HG03575 (cell line): Measurements from ENCODE around the gene STK24.

Experiments
- ATAC-seq: cut with Tn5 transposase; IDR thresholded peaks from one replicate; pipeline ENCODE4 v1.9.1; 2021; ENCODE audit not compliant: unreplicated experiment, insufficient number of reproducible peaks, low FRiP score; ENCODE audit errors: extremely low read depth

Gene STK24

DNA sequence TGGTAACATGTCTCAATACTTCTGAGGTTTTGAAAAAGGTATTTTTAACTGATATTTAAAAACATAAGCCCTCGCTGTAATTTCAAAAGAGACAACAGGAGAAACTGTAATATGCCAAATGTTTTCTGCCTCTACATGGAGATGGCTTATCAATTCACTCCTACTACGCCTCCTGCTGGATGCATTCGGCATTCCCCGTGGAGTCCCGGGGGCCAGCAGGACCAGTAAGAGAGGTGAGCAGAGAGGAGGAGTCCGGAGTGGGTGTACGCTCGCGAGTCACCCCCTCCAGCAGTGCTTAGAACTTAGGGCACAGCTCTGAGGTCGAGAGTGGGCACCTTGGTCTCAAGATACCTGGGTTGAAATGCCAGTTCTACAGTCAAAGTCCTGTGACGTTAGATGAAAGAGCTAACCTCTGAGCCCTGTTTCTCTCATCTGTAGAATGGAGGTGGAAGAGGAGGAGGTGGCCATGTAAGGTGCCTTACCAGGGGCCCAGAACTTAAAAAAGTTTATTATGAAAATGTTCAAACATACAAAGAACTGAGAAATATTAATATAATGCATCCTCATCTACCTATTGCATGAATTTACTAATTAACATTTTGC lies 110.2 kb downstream of the STK24 start:
- no peak for ATAC-seq

DNA sequence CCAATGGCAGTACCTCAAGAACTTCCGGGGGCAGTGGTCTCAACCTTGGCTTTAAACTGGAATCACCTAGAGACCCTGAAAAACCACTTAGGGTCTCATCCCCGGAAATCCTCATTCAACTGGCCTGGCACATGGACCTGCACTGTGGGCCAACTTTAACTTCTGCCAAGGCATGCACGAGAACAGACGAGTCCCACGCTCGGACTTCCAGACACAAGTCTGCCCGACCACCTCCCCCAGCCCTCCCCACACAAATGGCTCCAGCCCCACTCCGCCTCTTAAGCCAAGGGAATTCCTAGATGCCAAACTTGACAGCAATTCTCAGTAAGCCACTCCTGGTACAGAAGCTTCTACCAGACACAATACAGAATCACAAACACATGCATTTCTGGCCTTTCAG lies 114.0 kb downstream of the STK24 start:
- no peak for ATAC-seq

DNA sequence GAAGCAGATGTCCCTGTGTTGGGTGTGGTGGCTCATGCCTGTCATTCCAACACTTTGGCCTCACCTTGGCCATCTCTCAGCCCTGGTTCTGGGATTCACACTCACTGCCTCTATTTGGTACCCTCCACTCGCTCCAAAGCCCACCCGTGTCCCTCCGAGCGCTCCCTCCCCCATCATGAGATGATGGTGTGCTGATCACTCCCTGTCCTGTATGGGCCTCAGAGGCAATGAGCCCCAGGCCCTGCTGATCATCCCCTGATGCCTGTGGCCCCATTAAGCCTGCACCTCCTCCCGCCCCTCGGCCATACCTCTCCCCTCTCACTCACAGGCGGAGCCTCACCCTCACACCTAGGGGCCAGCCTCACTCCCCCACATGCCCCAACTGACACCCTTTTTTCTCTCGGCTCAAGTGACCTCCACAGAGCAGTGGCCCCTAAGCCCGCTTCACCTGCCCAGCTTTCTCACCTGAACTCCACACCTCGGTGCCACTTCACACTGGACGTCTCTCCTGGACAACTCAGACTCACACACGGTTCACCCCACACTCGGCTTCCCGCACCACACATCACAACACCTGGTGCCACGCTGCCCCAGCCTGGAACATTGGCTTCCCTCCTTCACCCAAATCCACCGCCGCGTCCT lies 114.5 kb downstream of the STK24 start:
- no peak for ATAC-seq

DNA sequence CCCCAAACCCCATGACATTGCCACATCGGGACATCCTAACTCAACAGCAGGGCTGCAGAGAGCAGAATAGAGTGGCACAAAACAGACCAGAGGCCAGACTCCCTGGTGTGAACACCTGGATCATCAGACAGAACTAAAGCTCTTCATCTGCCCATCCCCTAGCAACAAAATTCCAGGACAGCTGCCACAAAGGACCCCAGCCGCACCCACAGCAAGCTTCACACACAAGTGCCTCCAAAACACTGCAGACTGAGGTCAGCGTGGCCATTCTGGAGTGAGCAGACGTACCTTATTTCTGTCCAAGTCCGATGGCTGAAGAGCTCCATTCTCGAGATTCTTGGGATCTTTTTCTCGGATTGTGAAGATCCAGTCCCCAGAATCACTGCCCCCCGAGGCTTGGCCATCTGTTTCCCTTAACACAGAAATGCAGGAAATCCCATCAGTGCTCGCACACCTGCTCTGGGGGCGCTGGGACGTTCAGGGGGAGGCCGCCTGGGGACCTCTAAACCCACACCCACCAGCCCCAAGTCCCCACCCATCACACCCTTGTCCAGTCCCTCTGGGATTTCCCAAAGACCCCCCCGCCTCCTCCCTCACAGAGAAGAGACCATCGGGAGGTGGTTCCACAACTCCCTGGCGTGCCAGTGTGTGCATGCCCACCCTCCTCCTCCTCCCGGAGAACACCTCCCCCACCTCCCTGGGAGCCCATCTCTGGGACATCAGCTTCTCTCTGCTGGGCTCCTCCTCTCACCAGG lies 115.2 kb downstream of the STK24 start:
- no peak for ATAC-seq

DNA sequence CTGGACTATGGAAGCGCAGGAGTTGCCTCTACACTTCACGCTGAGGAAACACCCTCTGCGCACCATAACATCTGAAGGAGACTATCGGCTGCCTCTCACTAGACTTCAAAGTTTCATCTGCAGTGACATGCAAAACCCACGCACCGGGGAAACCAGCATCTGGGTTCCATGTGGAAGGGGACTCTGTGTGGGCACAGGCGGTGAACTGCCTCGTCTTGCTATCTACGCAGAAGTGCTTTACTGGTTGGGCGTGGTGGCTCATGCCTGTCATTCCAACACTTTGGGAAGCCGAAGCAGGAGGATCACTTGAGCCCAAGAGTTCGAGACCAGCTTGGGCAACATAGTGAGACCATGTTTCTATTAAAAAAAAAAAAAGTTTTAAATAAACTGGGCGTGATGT lies 116.4 kb downstream of the STK24 start:
- no peak for ATAC-seq

DNA sequence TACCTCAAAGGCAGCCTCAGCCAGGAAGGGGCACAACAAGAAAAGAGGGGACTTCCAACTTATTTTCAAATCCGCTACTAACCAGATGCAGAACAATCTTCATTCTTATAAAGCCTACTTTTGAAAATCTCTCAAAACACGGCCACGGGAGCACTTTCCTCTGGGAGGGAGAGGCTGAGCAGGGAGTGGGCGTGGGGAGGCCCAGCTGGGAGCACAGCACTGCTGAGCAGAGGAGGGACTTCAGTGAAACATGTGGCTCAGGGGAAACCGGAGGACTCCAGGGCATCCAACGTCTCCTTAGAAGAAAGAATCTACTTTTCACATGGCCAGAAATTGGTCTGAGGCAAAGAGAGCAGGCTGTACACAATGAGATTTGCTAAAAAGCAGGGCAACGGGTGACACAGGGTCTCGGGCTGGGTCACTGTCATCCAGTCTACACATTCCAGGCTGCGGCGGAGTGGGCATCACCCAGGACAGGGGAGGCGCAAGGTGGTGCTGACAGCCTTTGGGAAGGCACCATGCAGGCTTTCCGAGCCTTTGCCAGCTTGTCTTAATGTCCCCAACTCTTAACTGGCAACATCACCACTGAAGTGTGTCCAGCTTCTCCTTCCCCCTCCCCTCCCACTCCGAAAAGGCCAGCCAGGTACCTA lies 117.1 kb downstream of the STK24 start:
- ATAC-seq: no peak

DNA sequence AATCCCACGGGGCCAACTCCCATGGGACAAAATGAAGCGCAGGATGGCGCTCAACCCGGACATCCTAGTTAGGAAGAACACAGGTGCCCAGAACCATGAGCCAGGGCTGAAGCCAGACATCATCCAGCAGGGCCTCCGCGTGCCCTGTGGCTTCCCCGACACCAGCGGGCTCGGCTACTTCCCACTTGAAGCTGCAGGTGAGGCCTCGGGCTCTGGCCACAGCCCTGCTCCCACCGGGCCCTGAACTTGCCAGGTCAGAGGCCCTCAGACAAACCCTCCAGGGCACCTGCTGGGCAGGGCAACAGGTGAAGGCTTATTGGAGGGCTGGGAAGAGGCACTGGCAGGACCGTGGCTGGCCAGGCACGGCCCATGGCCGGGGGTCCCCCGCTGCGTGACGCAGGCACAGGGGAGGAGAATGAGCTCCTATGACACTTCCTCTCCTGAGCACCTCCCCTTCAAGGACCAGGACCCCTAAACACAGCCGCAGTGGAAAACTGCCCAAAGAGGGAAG lies 117.7 kb downstream of the STK24 start:
- no peak for ATAC-seq

DNA sequence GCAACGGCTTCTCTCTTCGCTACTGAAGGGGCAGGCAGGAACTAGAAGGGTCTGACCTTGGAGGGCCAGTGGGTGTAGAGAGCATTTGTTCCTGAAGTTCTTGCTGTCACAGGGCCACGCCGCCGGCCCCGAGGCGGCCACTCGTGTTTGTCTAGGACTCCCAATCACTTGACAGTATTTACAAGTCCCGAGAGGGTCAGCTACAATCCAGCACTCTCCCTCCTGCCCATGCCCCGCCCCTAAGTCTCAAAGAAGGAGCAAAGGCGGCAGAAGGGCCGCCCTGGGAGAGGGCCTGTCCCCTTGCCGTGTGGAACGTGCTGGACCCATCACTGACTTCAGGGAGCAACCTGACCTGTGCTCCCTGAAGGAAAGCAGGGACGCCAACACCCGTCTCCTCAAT lies 118.5 kb downstream of the STK24 start:
- ATAC-seq: no peak

DNA sequence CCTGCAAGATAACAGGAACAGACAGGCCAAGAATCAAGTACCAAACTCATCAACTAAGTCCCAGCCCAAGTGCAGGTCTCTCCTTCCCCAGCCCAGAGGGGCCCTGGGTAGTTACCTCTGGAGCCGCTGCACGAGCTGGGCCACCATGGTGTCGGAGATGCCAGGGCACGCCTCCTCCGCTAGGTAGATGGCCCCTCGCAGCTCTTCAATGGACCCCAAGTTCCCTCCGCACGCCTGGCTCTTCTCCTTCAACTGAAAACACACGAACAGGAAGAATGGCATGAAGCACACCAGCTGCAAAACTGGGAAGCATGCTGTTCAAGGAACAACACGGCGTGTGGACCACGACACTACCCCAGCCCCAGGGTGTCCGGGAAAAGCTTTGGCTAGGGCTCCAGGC lies 119.9 kb downstream of the STK24 start:
- no peak for ATAC-seq

DNA sequence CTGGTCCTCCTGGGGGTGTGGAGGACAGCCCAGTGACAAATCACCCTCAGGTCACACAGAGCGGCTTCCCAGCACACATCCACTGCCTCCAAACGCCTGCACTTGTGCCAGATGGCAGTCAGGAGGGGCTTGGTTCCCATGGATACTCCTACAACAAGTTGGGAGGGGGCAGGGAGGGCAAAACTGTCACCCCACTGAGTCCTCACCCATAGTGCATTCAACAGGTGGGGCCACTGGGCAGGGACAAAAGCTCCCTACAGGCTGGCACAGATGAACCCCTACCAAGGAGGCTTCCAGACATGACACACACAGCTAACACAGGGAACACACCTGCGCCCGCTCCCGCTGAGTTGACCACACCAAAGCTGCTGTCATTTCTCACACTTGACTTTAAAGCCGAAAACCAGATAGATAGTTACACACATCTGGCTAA lies 120.5 kb downstream of the STK24 start:
- ATAC-seq: no peak

DNA sequence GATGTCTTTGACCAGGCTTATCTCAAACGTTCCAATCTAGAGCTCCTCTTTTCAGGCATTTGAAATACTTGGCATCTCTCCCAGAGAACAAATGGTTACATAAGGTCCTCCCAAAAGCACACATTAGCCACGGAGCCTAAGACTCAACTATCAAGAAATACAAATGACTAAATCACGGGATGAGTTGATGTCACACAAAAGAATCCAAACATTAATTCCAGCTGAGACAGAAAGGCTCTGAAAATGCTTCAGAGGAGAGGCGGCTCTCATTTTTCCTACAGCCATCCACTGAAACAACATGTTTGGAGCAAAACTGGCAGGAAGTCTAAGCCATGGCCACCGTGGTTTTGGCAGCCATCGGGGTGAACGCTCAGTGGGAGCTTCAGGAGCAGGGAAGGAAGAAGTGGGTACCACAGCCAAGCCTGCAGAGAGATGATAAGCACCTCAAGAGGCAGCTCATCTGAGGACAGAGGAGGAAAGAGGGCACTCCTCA lies 122.5 kb downstream of the STK24 start:
- no peak for ATAC-seq

DNA sequence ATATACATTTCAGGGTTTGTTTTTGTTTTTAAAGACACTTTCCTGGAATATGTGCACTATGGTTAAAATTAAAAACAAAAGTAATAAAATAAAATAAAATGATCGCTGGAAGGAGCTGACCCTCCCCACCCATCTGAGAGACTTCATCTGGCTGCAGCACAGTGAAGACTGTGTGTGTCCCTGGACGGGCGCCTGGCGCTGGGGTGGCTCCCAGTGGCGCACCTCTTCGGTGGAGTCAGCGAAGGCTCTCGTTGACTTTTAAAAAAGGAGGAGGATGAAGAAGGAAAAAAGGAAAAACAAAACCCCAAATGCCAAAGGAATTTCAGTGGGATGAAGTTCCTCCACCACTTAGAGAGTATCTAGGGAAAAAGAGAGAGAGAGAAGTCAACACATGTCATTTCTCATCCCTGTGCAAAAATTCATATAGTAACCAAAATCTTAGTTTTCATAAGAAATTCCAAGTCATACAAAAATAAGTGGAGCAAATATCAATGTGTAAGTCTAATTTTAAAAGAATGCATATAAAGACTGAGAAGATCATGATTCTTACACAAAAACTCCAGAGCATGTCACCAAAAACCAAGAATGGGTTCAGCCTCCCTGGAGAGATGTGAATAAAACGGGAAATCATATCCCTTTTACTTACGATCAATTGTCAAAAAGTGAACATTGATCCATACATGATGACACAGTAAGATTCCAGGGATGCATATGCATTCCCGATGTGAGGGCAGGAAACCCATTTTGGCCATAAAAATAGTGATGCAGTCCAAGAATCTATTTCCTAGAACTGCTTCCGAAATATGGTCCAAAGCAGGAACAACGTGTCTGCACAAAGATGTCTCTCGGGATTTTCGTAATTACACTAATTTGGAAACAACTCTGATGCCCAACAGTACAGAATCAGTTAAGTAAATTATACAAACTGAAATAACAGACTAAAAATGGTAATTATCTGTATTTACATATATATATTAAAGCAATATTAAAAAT lies 123.8 kb downstream of the STK24 start:
- ATAC-seq: no peak

DNA sequence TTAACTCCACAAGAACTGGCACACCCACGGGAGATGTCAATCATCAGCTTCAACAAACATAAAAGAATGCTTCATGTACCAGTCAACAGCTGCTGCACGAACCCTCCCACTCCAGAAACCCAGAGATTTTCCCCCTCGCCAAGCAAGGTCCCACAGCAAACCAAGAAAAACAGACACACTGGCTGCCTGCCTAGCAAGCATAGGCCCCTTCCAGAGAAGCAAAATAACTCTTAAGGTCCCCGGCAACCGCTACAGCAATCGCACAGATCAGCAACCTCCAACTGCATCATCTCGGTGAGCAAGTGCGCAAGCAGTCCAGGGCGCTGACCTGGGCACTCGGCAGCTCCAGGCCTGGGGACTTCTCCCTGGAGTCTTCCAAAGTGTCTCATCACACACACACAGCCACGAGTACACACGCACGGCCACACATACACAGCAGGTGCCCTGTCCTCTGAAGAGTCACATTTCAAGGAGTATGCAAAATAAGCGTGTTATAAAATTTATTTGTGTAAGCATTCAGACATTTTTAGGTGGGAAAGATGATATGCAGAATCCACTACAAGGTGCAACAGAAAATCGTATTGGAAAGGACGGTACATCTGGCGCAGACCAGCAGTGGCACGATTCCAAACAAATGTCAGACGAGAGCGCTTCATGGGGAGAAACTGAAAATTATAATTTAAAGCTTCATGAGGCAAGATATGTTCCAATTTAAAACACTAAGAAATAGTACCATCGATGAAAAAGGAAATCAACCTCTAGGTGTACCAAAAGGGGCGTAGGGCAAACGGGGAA lies 125.0 kb downstream of the STK24 start:
- ATAC-seq: no peak

DNA sequence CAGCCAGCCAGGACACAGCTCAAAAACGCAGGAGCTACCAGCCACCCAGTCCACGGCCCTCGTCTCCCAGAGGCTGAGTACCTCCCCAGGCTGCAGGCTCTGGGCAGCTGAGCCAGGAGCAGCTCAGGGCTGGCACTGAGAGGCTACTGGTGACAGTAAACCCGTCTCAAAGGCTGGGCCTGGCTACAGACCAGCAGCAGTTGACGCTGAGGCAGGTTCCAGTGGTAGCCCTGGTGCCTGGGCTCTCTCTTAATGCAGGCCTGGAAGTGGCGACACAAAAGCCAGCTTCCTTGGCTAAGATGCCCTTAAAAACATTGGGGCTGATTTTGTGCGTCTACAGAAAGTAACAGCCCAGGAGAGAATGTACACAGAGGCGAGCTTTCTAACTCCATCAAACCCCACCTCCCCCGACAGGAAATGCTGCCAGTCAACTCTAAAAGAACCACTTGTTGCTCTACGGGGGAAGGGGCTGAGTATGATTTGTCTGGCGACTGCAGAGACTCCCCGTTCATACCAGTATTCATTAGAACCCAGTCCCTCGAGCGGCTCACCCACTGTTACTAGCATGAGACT lies 126.3 kb downstream of the STK24 start:
- no peak for ATAC-seq

DNA sequence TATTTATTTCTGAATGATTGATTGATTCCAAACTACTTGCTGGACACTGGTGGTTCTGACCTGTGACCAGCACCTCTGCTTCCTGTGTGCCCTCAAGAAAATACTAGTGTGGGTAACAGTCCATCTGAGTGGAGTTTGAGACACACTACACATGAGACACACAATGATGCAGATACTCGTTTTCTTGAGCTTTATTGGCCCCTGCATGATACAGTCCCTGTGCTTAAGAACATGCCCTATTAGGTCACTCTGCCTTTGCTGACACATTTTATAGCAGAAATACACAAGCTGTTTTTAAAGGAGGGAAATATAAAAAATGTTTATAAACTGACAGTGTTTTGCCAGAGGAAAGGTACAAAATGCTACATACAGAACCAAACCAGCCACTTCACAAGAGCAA lies 126.9 kb downstream of the STK24 start:
- no peak for ATAC-seq

DNA sequence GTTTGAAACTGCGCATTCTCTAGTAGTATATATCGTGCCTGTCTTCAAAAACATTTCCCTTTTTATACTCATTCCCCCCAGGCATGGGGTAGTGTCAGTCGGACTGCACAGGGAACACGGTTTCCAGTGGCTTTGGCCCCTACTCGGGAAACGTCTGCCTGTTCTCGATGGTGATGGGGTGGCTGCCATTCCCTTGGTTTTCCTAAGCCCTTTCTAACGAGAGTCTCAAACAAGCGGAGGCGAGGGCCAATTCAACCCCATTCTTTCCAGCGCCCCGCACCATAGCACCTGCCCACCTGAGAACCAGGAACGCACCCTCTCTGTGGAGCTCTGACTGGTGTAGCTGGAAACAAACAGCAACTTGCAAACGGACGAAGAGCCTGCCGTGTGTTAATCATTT lies 127.6 kb downstream of the STK24 start:
- ATAC-seq: no peak

DNA sequence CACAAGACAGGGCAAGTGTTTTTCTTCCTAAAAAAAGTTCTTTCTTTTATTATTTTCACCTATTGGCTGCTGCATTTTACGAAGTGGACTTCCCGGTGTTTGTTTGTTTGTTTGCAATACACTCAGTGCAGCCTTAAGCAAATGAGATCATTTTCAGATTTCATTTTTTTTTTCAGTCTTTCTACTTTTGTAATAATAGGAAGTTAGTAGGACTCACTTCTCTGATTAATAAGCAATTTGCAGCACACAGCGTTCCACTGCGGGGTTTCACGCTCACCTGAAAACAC lies 128.3 kb downstream of the STK24 start:
- ATAC-seq: no peak
